Stimulated activated naive CD4-positive, alpha-beta T cell (primary cell): ENCODE measurements around the gene KDM5B.
A peak's percentile ranks its signal among the peaks of the same experiment; 100 is the strongest.

Experiments
- DNase-seq, 6 experiments: peaks; one replicate each; lab custom pipeline; 2025; lab: John Stamatoyannopoulos, UW

Gene KDM5B

DNA sequence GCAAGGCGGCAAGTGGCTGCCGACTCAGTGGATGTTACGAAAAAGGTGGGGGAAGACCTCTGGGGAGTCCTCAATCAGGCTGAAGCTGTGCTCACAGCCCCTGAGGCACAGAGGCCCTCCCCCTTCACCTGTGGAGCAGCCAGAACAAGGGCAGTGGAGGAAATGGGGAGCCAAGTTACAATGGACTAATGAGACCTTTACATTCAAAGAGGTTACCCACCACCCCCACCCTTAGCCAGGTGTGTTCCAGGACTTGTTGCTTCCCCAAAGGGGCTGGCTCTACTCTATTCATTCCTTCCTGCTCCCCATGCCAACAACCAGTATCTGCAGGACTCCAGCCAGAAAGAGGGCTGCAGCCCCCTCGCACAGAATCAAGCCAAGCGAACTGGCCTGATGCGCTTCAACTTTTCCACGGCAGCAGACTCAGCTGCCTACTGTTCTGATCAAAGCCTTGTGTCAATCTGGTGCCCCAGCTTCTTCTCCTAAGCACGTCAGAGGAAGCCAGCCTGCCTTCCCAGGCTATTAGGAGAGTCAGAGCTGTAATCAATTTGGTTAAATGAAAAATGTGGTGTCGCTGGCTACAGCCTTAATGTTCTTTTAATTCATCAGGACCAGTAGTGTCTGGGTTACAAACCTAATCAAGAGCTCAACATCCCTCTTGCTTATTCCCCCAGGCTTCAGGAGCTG, 96.1 kb downstream of the KDM5B start:
- DNase-seq = no peak

DNA sequence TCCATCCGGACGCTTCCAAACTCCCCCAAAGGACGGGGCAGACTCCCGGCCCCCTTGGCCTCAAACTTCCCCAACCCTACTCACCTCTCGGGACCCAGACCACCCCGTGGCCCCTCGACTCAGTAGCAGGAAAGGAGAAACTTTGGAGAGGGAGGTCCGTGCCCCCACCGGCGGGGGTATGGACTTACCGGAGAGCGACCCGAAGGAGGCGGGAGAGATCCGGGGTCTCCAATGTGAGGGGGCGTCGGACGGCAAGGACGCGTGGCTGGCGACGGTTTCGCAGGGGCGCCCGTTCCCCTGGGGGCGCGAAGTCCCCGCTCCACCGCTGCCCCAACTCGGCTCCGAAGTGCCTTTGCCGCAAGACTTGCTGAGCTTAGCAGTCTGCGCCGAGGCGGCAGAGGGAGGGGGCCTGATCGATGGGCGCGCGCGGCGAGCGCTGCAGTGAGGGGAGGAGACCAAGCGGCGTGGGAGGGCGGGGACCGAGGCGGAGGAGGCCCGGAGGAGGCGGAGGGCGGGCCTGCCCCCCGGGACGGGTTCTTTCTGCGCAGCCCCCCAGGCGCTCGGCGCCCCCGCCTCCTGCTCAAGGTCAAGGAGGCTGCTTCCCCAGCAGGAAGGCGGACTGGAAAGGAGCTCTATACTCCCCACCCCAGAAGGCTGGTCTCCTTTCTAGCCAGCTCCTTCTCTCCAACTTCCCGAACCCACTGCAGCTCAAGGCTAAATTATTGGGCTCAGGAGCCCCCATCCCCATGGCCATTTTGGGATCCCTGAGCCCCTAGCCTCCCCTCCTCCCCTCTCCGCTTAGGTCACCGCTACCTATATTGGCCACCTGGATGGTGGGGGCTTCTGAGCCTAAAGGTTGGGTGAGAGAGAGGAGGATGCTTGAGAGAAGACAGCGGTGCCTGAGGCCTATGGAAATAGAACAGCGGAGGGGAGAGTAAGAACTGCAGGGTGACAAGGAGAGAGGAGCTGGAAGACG, 97.9 kb downstream of the KDM5B start, which contains the start of gene SYT2:
Gene SYT2, minus strand, starts transcription at position 385 of the 976 bp plus-strand sequence. CDS start 104,682 bp downstream, outside the sequence.
- no peak for DNase-seq

DNA sequence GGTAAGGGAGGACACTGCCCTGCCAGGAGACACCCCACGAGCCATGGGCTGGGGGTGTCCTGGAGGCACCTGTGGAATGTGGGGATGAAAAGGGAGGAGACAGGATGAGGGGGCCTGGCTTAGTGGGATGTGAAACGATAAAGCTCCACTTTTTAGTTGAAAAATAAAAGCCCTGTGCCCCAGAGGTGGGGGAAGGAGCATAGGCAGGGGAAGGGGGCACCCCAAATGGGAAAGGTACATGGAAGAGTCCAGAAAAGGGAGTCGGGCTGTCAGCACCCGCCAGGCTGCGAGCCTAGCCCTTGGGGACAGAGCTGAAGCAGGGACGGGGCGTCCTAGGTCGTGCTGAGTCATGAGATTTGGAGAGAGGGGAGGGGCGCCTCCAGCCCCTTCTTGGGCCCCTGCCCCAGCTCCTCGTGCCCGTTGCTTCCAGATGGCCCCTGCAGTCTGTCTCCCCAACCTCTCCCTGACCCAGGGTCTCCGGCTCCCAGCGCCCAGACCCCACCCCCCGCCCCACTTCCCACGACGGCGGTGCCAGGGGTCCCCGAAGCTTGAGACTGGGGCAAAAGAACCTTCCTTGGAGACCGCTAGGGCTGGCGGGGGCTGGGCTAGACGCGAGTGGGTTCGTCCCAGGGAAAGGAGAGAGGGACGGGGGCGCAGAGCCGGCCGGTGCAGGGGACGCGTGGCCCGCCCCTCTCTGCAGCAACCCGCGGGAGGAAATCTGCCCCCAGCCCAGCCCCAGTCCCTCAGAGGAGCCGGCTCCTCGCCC, 98.8 kb downstream of the KDM5B start:
- DNase-seq = no peak

DNA sequence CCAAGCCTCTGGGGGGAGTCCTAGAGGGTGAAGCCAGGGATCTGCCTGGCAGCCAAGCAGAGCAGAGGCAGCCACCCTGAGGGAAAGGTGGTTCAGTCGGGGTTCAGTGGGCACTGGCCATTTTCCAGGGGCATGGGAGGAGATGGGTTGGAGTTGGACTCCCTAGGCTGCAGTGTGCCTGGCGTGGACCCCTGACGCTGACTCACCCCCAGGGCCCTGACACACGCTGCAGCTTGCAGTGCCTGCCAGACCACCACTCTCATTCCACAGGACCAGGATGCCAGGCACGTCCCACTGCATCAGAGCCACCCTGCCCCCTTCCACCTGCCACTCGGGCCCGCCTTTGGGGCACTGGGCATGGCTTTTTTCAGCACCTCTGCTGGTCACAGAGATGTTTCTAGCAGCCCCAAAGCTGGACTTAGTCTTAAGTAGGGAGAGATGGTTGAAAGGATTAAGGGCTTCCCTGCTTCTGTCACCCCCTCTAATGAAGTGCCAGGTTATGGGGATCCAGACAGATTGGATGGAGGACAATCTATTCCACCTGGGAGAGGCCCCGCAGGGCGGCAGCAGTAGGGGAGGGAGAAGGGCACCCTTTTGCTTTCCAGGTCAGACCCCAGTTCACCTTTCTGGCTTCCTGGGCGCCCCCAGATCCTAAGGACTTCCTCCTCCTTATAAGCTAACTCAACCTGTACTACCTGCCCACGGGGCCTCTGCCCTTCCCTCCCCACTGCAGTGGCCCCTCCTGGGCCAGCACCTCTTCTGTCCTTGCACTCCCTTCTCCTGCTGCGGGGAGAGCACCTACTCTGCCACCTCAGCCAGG, 99.6 kb downstream of the KDM5B start:
- no peak for DNase-seq

DNA sequence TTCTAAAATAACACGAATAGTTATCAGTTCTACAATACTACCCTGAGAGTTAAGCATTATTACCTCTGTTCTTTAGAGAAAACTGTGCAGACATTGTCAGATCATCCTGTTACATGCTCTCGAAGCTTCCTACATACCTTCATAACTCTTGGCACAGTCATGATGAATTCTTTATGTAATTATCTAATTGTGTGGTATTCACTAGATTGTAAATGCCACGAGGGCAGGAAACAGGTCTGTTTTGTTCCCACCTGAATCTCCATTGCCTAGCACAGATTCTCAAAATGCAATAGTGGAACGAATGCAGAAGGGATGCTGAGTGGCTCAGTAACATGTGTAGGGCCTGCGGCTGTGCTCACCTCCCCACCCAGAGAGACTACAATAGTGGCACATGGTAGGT, 101.4 kb downstream of the KDM5B start:
- DNase-seq = no peak

DNA sequence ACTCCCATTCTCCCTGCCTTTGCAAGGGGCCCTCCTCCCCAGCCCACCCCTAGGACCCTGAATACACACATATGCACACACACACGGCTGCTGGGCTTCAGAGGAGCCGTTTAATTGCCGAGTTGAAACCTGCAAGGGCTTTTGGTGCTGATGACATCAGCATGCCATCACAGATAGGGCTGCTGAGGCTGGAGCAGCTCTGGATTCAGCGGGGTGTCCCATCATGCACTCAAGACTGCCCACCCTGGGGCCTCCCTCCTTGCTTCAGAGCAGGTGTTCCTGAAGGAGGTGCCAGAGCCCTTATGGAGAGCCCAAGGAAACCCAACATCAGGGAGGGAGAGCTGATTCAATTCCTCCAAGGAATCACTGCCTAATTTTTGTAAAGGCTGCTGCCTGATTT, 103.6 kb downstream of the KDM5B start:
- DNase-seq = no peak

DNA sequence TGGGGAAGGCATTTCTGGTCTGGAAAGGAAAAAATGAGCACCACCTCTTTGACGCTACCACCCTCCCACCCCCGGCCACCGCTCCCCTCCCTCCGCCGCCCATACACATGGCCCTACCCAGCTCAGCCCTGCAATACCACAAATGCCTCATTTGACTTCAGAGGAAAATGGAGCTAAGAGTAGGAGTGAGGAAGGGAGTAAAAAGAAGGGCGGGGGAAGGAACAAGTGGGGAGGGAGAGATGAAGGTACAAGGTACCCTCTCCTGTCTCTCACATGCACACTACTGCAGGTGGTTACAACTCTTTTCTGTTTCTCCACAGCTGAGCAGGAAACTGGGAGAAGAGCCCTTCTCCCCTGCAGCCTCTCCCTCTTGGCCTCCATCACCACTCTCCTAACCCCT, 105.0 kb downstream of the KDM5B start:
- DNase-seq = no peak

DNA sequence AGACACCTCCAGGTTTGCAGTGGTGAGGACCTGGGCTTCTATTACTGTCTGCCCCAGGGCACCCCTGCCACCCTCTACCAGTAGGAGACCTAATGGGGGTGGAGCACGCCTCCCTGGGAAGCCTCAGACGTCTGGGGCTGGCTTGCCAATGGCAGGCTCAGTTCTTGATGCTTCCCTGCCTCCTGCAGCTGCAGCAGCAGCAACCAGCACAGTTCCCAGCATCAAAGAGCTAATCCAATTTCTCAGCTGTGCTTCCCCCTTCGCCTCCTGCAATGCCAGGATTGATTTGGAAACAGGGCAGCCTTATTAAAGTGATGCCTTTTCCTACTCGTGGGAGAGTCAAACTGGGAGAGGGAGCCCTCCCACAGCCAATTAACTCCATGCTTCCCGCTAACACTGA, 106.1 kb downstream of the KDM5B start:
- DNase-seq = no peak

DNA sequence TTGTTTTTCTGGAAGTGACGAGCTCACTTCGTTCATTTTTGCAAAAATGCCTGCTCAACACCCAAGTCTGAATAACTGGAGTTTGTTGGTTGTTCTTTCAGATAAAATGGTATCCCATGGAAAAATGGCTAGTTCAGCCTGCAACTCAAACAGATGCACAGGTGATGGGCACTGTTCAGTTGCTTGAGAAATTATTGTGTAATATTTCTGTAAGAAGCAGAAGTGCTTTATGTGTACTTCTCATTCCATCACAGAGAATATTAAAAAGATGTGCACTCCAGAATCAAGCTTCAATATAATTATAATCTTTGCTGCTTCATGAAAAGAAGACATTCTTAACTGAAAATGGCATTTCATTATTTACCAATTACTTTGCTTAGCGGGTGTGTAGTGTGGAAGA, 107.0 kb downstream of the KDM5B start:
- no peak for DNase-seq

DNA sequence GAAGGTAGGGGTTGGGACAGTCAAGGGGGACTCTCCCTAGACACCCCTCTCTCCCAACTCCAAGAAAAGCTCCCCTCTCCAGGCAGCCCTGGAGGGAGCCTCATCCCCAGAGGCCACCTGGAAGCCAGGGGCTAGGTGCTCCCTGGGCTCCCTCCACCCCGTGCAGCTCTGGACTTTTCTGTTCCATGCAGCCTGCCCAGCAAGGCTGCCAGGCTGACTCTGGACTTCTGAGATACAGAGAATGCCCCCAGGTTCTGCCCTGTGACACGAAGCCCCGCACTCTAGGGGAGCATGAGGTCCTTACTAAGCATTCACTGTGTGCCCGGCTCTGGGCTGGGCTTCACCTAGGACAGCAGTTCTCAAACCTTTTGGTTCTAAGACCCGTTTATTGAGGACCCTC, 108.2 kb downstream of the KDM5B start:
- no peak for DNase-seq

DNA sequence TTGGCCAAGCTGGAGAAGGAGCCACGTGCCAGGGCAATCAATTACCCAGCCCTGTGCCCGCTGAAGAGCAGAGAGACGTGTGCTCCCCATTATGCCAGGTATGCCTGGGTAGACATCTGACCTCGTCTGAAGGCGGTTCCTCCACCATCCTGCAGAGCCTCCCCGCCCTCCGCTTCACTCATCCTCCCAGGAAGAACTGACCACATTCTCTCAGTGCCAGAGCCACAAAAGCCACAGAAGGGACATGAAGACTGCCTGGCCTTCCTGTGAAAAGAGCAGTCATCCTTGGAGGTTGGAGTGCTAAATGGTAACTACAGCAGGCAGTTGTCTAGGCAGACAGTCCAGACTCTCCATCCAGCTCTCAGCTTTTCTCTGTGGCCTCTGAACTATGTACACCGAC, 109.9 kb downstream of the KDM5B start:
- no peak for DNase-seq

DNA sequence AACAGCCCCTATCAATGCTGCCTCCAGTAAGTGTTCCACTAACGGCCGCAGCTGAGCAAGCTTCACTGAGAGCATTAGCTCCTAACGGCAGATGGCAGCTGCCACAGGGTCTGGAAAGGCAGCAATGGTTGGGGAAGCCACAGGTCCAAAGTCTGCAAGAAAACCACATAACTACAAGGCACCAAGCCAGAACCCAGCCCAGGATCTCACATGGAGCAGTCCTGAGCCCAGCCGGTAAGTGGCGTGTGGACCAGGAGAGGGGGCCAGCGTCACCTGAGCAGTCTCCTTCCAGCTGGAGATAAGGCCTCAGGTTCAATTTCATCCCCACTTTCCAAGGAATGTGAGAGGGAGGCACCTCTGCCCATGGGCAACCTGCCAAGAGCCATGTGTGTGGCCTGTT, 111.2 kb downstream of the KDM5B start:
- no peak for DNase-seq

DNA sequence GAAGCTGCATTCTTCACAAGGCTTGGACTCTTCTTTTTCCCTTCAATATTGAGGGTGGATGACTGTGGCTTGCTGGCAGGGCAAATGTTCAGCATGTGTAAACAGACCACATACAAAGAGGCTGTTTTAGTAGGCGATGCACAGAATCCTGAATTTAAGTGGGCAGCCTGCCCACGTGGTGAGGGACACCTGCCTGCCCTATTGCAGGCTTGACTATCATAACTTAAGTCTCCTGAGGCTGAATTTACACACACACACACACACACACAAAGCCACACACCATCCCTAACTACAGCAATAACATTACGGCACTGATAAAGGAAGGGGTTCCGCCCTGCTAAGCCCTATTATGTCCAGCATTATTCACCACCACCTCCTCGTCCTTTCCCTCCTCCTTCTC, 113.9 kb downstream of the KDM5B start:
- no peak for DNase-seq

DNA sequence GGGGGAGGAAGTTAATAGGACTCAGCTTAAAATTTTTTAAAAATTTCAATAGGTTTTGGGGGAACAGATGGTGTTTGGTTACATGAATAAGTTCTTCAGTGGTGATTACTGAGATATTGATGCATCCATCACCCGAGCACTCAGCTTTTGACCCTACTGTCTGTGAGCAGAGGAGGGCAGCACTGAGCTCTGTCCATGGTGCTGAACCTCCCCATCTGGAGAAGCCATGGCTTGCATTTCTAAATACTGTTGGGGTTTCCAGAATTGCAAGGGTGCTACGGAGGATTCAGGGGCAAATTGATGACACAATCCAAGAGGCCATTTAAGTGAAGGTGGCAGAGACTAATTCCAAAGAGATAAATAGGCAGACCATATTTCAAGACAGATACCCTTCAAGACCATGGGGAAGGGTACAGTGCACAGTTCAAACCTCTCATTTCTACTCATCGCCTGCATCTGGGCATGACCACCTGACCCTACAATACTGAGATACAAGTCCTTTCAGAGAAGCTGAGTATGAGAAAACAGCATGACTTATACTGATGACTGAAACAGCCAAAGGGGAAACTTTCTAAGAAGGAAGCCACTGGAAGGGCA, 115.2 kb downstream of the KDM5B start:
- peak; percentile 6 to 66 (median 38) for DNase-seq

DNA sequence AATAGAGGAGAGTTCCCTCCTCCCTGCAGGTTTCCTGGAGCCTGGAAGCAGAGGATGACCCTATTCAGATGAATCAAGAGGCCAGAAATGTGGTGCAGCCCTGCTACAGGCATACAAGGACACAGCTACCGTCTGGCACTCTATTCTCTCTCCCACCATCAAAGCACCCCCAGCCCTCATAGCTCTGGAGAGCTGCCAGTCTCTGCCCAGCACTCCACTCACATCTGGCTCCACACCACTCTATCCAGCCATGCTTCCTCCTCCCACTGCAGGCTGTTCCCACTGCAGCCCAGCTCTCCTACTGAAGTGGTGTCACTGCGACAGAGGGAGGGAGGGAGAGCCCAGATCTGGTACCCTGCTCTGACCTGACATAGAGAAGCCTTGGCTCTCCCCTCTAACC, 116.4 kb downstream of the KDM5B start:
- DNase-seq = no peak

DNA sequence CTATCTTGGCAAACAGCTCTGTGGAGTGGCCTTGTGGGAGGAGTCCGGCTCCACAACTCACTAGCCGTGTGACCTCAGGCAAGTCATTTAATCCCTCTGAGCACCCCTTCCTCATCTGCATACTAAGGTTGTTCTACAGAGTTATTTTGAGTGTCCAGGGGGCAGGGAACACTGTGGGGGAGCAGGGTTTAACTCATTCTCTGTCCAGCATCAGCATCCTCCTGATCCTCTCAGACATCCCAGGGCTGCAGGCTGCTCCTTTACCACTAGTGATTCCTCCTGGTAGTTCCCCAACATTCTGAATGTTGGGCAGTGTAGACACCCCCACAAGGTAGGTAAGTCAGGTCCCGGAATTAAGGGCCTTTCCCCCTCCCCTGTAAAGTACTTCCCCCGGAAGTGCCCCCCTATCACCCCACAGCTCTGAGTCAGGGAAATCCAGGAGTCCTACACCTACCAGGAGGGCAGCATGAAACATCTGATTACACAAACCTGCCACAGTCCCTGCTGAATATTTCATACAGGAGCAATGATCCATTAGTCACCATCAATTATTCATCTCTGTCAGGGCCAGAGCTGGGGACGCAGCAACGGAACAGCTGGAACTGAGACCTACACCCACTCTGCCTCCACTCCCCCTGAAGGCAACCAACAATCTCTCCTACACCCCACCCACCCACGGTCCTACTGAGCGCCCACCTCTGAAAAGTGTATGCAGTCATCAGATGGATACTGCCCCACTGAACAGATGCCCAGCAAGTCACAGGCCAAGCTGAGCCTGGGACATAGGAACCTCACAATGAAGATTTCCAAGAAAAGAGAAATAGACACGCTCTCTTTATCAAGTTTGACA, 118.5 kb downstream of the KDM5B start:
- DNase-seq = no peak

DNA sequence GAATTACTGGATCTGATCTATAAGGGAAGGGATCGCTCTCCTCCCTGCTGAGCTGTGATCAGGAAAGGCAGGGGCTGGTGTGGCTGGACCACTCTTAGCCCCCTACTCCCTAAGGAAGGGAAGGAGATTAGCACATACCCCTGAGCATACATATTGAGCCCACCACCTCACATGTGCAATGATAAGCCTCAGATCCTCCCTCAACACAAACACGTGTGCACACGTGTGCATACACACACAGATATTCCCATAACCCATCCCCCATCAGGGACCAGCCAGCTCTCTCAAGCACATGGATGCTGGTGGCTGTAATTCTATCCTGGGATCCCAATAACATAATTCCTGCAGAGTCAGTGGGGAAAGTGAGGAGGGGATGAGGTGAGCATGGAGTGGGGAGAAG, 119.1 kb downstream of the KDM5B start:
- no peak for DNase-seq

DNA sequence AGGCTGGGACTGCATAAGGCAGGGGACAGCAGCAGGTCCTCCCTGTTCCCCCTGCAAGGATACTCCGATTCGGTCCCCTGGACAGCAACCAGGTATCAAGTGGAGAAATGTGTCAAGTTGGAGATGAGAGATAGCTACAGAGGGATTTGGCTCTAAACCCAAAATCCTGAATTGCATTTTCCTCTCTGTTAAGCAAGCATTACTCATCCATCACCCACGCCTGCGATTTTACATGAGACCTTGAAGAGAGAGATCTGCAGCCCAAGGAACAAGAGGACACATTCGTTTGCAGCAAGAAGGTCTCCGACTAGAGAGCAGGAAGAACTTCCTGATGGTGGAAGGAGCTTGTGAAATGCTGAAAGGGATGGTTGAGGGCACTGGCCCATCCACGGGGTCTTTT, 119.8 kb downstream of the KDM5B start:
- DNase-seq = no peak

DNA sequence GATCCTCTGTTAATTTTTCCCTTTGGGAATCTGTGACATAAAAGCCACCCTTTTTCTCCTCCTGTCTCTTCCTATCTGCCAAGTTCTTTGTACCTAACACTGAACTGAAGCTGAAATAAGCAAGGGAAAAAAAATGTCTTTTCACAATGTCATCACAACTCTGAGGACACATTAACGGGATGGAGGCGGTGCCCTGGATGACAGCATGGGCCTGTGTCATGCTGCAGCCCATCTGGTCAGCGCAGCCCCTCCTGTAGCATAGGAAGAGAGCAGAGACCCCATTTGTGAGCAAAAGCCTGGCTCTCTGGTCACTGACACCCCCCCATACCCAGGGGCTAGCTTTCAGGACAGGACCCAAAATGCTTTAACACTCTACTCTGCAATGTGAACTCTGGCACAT, 120.4 kb downstream of the KDM5B start:
- no peak for DNase-seq

DNA sequence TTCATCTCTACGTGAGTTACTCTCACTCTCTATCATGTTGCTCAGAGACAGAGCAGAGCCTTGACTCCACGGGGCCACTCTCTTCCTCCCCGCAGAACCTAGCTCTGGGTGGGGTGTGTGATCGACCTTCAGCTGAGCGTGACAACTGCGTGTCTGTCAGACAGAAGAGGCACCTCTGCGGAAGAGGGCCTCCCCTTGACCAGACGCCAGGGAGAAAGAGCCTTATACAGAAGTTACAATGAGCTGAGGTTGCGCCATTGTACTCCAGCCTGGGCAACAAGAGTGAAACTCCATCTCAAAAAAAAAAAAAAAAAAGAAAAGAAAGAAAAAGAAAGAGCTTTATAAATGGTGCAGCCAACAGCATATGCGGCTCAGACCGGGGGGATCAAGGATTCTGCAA, 120.9 kb downstream of the KDM5B start:
- DNase-seq = no peak
